ENCODE results near the gene ANXA1.

The ANXA1 gene

DNA sequence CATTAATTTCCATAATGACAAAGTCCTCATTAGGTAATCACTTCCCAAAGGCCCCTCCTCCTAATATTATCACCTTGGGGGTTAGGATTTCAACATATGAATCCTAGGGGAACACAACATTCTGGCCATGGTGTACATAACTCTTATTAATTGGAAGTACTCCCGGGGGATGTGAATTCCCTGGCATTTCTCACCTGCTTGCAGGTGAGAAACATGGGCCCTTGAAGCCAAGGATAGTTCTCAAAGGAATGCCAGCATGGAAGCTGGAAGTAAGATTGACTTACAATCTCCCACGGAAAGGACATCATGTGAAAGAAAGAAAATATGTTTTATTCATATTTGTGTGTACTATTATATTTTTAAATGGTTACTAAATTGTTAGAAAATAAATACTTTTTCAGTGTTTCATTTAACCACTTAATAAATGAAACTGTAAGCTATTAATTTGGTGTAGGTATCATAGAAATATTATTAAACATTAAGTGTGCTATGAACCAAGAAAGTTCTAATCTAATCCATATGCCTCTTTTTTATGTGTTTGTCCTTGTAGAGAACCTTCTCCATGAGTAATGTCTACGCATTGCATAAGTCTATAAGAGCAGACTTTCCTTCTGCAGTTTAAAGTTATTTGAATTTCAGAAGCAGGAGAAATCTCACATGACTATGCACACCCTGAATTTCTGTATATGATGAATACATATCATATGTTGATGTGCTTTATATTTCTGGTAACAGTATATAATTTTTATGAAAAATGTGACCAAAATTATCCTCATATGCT is 59.4 kb downstream of the ANXA1 start:
- no peak for DNase-seq (ENCODE audit: low read depth in 3 of 3)

DNA sequence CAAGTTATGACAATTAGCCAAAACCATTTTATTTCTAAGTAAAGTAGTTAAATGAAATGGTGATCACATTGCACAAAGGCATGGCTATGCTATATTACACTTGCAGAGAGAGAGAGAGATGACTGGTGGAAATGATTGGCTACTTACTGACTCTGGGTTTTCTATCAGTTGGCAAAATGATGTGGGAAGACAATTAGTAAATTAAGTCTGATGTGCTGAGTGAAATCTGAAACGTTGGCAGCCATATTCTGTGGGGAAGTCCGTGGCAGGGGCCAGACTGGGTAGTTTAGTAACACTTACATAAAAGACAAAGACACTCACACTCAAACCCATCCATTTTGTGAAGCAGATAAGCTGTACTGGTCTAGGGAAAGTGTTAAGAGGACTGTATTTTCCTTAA is 61.6 kb downstream of the ANXA1 start:
- DNase-seq (ENCODE audit: low read depth in 3 of 3) = no peak

DNA sequence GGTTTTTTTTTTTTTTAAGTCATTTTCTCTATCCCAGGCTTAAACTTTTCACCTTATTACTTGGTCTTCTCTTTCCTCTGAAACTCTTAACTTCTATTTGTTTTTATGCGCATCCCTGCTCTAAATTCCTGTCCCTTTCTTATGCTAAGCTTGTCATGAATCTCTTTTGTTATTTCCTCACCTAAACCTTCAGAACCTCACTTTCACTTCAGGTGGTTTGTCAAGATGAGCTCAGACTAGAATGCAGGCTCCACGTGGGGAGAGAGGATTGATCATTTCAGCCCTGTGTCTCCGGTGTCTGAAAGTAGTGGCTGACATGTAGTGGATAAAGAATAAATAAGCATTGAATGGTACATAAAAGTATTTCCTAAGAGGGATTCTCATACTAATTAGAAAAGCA is 63.6 kb downstream of the ANXA1 start:
- DNase-seq (ENCODE audit: low read depth in 3 of 3) = no peak

DNA sequence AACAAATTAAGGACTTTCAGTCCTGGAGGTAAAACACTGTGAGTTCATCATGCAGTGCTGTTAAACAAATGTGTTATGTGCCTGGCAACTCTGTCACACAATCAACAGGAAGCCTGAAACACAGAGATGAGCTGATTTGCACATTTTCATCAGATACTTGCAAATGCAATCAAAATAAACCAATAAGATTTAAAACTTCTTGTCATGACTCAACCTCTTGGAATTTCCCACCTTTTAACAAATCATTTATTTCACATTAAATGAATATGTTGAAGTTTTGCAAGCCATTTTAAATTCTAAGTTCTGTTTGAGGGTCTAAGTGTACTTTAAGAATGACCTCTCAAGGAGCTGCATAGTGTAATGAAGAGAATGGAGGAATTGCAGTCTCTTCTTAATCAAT is 64.4 kb downstream of the ANXA1 start:
- no peak for DNase-seq (ENCODE audit: low read depth in 3 of 3)

Measured in stimulated activated CD4-positive, alpha-beta T cell treated with anti-CD3 and anti-CD28 coated beads, TNF-alpha, amount 100 ng/mL, for 4 hours (primary cell).